Stromal cell of bone marrow (primary cell): ENCODE measurements around the gene GSK3B.
"Not testable (repeated sequence)": the region's sequence is repeated elsewhere in the genome, so short reads cannot be mapped to it uniquely, and the experiment has no call there.

Source experiments
- DNase-seq: peaks from one replicate; pipeline ENCODE4 v3.0.0-alpha.2; 2012; ENCODE audit warnings: low read depth

Gene GSK3B

DNA sequence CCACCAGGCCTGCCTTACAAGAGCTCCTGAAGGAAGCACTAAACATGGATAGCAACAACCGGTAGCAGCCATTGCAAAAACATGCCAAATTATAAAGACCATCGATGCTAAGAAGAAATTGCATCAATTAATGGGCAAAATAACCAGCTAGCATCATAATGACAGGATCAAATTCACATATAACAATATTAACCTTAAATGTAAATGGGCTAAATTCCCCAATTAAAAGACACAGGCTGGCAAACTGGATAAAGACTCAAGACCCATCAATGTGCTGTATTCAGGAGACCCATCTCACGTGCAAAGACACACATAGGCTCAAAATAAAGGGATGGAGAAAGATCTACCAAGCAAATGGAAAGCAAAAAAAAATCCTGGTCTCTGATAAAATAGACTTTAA lies 88.5 kb downstream of the GSK3B start:
- DNase-seq = not testable (repeated sequence)

DNA sequence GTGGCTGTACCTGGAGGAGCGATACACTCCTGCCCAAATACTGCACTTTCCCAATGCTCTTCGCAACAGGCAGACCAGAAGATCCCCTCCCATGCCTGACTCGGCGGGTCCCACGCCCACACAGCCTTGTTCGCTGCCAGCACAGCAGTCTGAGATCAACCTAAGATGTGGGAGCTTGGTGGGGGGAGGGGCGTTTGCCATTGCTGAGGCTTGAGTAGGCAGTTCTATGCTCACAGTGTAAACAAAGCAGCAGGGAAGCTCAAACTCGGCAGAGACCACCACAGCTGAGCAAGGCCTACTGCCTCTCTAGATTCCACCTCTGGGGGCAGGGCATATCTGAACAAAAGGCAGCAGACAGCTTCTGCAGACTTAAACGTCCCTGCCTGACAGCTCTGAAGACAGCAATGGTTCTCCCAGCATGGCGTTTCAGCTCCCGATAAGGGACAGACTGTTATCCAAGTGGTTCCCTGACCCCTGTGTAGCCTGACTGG lies 90.2 kb downstream of the GSK3B start:
- not testable (repeated sequence) for DNase-seq

DNA sequence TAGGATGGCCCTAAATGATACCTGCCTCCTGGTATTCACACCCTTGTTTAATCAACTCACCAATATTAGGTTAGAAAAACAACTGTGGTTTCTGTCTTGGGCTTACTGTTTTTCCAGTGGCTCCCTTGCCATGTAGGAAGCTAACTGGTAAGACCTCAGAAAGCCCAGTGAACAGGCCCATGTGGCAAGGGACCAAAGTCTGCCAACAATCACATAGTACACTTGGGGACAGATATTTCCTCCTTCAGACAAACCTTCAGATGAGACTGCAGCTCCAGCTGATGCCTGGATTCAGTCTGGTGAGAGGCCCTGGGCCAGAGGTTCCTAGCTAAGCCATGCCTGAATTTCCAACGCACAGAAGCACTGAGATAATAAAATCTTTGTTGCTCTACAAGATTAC lies 96.1 kb downstream of the GSK3B start:
- no peak for DNase-seq

DNA sequence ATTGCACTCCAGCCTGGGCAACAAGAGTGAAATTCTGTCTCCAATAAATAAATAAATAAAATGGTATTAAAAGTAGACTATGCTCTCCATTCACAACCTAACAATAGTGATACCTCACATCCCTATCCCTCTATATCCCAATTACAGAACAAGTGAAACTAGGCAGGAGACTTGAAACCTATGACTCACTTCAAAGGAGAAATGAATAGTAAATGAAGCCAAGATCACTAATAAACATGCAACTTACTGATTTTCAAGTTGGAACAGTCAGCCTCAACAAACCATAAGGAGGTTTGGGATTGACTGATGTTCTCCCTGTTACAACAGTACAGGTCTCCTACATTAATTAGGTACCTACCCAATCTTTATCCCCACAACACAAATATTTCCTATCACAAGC lies 103.4 kb downstream of the GSK3B start:
- DNase-seq = peak; percentile 19

- no peak for DNase-seq
These were observed 104.1 kb downstream of the GSK3B start for GRCh38 chr3:119989981-119990655.

DNA sequence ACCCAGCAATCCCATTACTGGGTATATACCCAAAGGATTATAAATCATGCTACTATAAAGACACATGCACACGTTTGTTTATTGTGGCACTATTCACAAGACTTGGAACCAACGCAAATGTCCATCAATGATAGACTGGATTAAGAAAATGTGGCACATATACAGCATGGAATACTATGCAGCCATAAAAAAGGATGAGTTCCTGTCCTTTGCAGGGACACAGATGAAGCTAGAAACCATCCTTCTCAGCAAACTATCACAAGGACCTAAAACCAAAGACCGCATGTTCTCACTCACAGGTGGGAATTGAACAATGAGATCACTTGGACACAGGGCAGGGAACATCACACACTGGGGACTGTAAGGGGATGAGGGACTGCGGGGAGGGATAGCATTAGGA lies 107.4 kb downstream of the GSK3B start:
- not testable (repeated sequence) for DNase-seq

DNA sequence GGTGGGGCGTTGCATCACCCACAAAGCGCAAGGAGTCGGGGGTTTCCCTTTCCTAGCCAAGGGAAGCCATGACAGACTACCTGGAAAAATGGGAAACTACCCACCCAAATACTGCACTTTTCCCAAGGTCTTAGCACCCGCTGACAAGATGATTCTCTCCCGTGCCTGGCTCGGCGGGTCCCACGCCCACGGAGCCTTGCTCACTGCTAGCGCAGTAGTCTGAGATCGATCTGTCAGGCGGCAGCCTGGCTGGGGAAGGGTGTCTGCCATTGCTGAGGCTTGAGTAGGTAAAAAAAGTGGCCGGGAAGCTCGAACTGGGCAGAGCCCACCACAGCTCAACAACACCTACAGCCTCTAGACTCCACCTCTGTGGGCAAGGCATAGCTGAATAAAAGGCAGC lies 112.9 kb downstream of the GSK3B start:
- DNase-seq = no peak

DNA sequence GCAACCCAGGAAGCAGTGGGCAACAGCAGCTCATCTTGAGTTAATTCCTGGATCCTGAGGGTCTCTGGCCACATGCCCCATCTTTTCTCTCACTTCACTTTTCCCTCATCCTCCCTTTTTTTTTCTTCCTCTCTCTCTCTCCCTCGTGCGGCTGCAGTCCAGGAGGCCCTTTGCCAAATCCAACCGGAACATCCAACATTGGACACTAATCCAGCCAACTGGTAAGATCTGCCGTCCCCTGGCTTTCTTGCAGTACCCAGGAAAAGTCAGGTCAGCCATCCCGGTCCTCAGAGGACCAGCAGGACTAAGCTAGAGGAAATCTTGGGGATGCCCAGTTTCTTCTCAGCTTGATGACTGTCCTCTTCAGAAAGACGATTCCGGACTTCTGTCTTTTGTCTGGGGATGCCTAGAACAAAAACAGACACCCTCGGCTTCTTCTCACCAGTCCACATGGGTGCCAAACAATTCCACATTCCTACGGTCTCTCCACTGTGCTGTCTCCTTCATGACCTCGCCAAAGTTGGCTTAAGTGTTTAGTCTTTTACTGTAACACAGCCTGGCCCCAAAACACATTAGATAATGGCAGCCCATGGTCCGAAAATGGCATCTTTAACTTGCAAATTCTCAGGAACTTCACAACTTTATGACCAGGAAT lies 115.6 kb downstream of the GSK3B start:
- DNase-seq = no peak

DNA sequence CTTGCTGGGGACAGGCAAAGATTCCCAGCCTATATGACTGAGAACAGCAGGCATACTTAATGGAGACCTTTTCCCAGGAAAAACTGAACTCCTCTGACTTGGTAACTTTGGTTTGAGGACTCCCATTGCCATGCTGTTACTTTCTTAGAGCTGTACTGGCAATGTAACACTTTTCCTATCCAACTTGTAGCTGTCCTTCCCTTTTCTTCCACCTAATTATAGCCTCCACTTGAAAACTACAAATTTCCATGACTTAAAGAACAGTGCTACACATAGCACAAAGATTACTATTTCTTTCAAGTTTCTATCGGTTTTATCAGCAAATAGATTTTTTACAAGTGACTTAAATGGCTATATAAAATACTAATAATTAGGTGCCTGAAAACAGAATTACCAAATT lies 116.9 kb downstream of the GSK3B start:
- DNase-seq = no peak

- DNase-seq = no peak
These were observed 118.0 kb downstream of the GSK3B start for GRCh38 chr3:119976214-119976613.

- DNase-seq = no peak
These were observed 119.6 kb downstream of the GSK3B start for GRCh38 chr3:119974656-119975055.

- no peak for DNase-seq
These were observed 121.1 kb downstream of the GSK3B start for GRCh38 chr3:119973018-119973646.

DNA sequence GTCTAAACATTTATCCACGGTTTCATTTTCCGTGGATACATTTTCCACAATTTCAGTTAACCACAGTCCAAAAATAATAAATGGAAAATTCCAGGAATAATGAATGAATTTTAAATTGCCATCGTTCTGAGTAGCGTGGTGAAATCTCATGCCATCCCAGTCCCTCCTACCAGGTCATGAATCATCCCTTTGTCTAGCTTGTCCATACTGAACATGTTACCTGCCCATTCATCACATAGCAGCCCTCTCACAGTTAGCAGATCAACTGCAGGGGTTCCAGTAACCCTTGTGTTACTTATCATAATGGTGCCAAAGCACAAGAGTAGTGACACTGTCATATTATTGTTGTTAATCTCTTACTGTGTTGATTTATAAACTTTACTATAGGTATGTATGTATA lies 124.5 kb downstream of the GSK3B start:
- DNase-seq = no peak

- no peak for DNase-seq
These were observed 126.8 kb downstream of the GSK3B start for GRCh38 chr3:119967353-119968006.

DNA sequence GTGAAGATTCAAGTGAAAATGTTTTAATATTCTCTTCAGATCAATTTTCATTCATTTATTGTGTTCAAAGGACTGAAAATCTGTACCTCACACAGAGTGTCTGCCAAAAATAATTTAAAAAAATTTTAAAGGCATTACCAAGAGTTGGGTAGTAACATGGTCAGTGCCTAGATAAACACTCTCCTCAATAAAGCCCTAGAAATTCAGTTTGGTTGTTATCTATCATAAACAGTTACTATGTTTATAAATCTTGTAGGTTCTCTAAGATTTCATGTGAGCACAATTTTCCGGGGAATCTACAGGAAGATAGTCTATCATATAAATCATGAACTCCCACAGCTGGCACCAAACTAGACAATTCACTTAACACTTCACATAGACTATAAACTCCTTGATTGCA lies 128.6 kb downstream of the GSK3B start:
- no peak for DNase-seq

DNA sequence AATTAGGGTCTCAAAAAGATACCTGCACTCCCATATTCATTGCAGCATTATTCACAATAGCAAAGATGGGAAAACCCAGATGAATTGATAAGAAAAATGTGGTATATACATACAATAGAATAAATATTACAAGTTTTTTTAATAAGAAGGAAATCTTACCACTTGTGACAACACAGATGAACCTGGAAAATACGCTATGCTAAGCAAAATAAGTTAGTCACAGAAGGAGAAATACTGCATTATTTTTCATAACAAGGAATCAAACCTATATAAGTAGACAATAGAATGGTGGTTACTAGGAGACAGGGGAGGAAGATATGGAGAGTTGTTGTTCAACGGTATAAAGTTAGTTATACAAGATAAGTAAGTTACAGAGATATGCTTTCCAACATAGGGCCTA lies 130.0 kb downstream of the GSK3B start:
- DNase-seq = no peak

DNA sequence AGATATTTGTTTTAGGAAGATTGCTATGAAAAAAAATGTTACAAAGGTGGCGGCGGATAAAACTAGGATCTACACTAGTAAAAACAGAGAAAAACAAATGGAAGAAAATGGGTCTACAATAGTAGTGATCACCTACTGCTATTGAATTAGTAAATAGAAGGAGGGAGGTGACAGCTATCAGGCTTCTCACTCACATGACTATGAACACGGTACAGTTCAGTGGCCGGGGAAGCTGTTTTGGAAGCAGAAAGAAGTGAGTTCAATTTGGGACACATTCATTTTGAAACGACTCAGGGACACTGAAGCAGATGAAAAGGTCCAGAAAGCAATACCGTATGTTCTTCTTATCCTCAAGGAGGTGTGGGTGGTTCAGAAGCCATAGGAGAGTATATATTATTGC lies 138.3 kb downstream of the GSK3B start:
- DNase-seq = no peak

DNA sequence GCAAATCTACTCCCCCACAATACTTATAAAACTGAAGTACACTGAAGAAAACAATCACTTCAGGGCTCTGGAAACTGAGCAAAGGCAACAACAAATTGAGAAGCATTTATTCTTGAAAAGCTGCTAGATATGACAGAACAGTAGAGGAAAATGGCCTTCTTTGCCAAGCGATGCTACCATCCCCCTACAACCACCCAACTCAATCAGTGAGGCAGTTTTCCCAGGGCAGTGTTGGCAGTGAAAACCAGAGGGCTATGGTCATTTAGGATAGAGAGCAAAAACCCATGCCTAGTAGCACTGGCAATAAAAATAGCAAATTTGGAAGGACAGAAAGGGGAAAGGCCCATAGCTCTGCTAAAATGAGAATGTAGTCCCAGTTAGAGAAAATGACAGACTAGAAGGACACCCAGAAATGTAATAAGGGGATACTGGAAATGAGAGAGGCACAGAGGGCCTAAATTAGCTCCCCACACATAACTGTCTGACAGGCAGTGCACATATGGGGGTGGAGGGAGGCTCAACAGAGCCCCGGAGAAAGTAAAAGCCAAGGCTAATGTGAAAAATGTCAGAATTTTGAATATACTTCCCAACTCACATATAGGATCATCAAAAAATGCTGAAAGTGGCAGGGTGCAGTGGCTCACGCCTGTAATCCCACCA lies 143.5 kb downstream of the GSK3B start:
- no peak for DNase-seq

DNA sequence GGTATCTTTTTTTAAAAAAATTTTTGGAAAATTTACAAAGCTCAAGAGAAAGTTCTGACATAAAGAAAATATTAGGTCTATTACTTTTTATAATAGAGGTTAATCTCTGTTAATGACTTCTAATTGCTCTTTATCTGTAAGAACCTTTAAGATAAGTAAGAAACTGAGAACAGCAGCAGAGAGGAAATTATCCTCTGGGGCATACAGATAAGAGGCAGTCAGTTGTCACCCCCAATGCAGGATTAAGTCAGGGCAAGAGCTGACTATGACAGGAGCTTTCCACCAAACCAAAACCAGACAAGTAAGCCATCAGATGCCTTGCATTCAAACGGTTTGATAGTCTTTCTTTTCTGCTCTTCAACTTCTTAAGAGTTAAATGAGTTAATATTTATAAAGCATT lies 149.0 kb downstream of the GSK3B start:
- no peak for DNase-seq

GRCh38 chr3:119944091-119944490 lies 150.2 kb downstream of the GSK3B start:
- DNase-seq = no peak

- no peak for DNase-seq
These were observed 155.2 kb downstream of the GSK3B start for GRCh38 chr3:119939077-119939476.

DNA sequence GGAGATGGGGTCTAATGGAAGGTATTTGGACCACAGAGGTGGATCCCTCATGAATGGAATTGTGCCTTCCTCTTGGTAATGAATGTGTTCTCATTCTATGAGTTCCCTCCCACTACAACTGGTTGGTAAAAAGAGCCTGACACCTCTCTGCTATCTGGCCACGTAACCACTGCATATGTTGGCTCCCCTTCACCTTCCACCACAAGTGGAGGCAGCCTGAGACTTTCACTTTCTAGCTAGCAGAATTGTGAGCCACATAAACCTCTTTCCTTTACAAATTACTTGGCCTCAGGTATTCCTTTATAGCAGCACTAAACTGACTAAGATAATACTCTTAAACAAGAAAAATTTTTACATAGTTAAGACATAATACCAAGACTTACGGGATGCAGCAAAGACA lies 157.0 kb downstream of the GSK3B start:
- no peak for DNase-seq
